ENCODE measurements around the gene DDX59. TPM values are rescaled to one million over a fixed set of nuclear protein-coding genes. Genes with fewer than 3 reads are reported as not detected.

The DDX59 gene
- total and polyA plus RNA-seq, 2 experiments from 2014 or later = 13.6 to 19.9 TPM

- no peaks in the 10 kb centered on the region for H3K79me2 ChIP-seq
- peaks cover 4% of the 10 kb centered on the region for H3K36me3 ChIP-seq (replicated peaks; ENCODE audit: insufficient read depth, low read depth)
- WGBS (ENCODE audit: low lambda C conversion rate, missing lambda C conversion rate) = 100% methylated on average over 1 of the region's 1 CpG
These were observed 17.3 kb downstream of the DDX59 start for GRCh38 chr1:200652378-200652777.

GRCh38 chr1:200646515-200646914, 23.2 kb downstream of the DDX59 start:
- Histone ChIP-seq H3K27ac (no peak overlapping the region), H3K4me2 (no peak overlapping the region), H2AFZ (no peak overlapping the region), H3K4me3 (no peak overlapping the region), H3K79me2 (no peaks in the 10 kb centered on the region), H3K4me1 (ENCODE audit: insufficient read depth) (no peaks in the 10 kb centered on the region), H3K9me2 (replicated peaks; ENCODE audit: insufficient read depth) (no peaks in the 10 kb centered on the region), H3K36me3 (replicated peaks; ENCODE audit: insufficient read depth, low read depth) (no peaks in the 10 kb centered on the region), H4K20me1 (ENCODE audit: insufficient read depth, poor library complexity, severe bottlenecking) (no peaks in the 10 kb centered on the region), H3K9me3 (ENCODE audit: low read depth) (no peaks in the 10 kb centered on the region), H3K27me3 (no peaks in the 10 kb centered on the region)
- DNase-seq (ENCODE audit: low spot score) = no peak
- TF ChIP-seq EZH2phosphoT487 (IDR thresholded peaks at IDR 0.05; ENCODE audit: low read depth, severe bottlenecking, unreplicated experiment) (no peak), EZH2 (IDR thresholded peaks at IDR 0.05; ENCODE audit: borderline replicate concordance) (no peak), CTCF (IDR thresholded peaks at IDR 0.05; ENCODE audit: poor library complexity) (no peak)
- 95% methylated on average over 4 of the region's 4 CpGs for WGBS (ENCODE audit: low lambda C conversion rate, missing lambda C conversion rate)

More at GRCh38 chr1:200652378-200652777, 17.3 kb downstream of the DDX59 start:
- Histone ChIP-seq H3K9me2 (replicated peaks; ENCODE audit: insufficient read depth) (no peaks in the 10 kb centered on the region), H2AFZ (no peak overlapping the region), H3K4me2 (no peak overlapping the region), H3K4me3 (no peak overlapping the region), H3K27me3 (no peaks in the 10 kb centered on the region), H3K4me1 (ENCODE audit: insufficient read depth) (no peaks in the 10 kb centered on the region), H3K9me3 (ENCODE audit: low read depth) (no peaks in the 10 kb centered on the region), H4K20me1 (ENCODE audit: insufficient read depth, poor library complexity, severe bottlenecking) (no peaks in the 10 kb centered on the region), H3K27ac (no peak overlapping the region)
- no peak for DNase-seq (ENCODE audit: low spot score)
- TF ChIP-seq CTCF (IDR thresholded peaks at IDR 0.05; ENCODE audit: poor library complexity) (no peak), EZH2phosphoT487 (IDR thresholded peaks at IDR 0.05; ENCODE audit: low read depth, severe bottlenecking, unreplicated experiment) (no peak), EZH2 (IDR thresholded peaks at IDR 0.05; ENCODE audit: borderline replicate concordance) (no peak)

- no peaks in the 10 kb centered on the region for H3K27me3 ChIP-seq
- H3K27ac ChIP-seq = no peak overlapping the region
- H3K9me2 ChIP-seq (replicated peaks; ENCODE audit: insufficient read depth) = no peaks in the 10 kb centered on the region
- no peaks in the 10 kb centered on the region for H3K79me2 ChIP-seq
- no peak overlapping the region for H3K4me3 ChIP-seq
- peaks cover 3% of the 10 kb centered on the region for H3K4me1 ChIP-seq (ENCODE audit: insufficient read depth)
- no peak overlapping the region for H3K4me2 ChIP-seq
- no peak overlapping the region for H2AFZ ChIP-seq
- no peaks in the 10 kb centered on the region for H3K36me3 ChIP-seq (replicated peaks; ENCODE audit: insufficient read depth, low read depth)
- no peaks in the 10 kb centered on the region for H4K20me1 ChIP-seq (ENCODE audit: insufficient read depth, poor library complexity, severe bottlenecking)
- DNase-seq (ENCODE audit: low spot score) = no peak
- TF ChIP-seq EZH2phosphoT487 (IDR thresholded peaks at IDR 0.05; ENCODE audit: low read depth, severe bottlenecking, unreplicated experiment) (no peak), CTCF (IDR thresholded peaks at IDR 0.05; ENCODE audit: poor library complexity) (no peak), EZH2 (IDR thresholded peaks at IDR 0.05; ENCODE audit: borderline replicate concordance) (no peak)
- no peaks in the 10 kb centered on the region for H3K9me3 ChIP-seq (ENCODE audit: low read depth)
These were observed 25.7 kb downstream of the DDX59 start for GRCh38 chr1:200644021-200644420.

- WGBS (ENCODE audit: low lambda C conversion rate, missing lambda C conversion rate) = 96% methylated on average over 6 of the region's 6 CpGs
- Histone ChIP-seq H3K27ac (no peak overlapping the region), H3K36me3 (replicated peaks; ENCODE audit: insufficient read depth, low read depth) (no peaks in the 10 kb centered on the region)
These were observed 27.2 kb downstream of the DDX59 start for GRCh38 chr1:200642481-200642880.

More at GRCh38 chr1:200642481-200642880, 27.2 kb downstream of the DDX59 start:
- no peaks in the 10 kb centered on the region for H3K9me3 ChIP-seq (ENCODE audit: low read depth)
- no peak overlapping the region for H2AFZ ChIP-seq
- no peak for DNase-seq (ENCODE audit: low spot score)
- H3K79me2 ChIP-seq = no peaks in the 10 kb centered on the region
- H3K4me2 ChIP-seq = no peak overlapping the region
- no peak for TF ChIP-seq CTCF (IDR thresholded peaks at IDR 0.05; ENCODE audit: poor library complexity)
- no peak for TF ChIP-seq EZH2phosphoT487 (IDR thresholded peaks at IDR 0.05; ENCODE audit: low read depth, severe bottlenecking, unreplicated experiment)
- TF ChIP-seq EZH2 (IDR thresholded peaks at IDR 0.05; ENCODE audit: borderline replicate concordance) = no peak
- no peaks in the 10 kb centered on the region for H3K27me3 ChIP-seq
- H4K20me1 ChIP-seq (ENCODE audit: insufficient read depth, poor library complexity, severe bottlenecking) = no peaks in the 10 kb centered on the region
- H3K9me2 ChIP-seq (replicated peaks; ENCODE audit: insufficient read depth) = no peaks in the 10 kb centered on the region
- H3K4me1 ChIP-seq (ENCODE audit: insufficient read depth) = peaks cover 3% of the 10 kb centered on the region
- H3K4me3 ChIP-seq = no peak overlapping the region
